H9 (cell line): ENCODE measurements around the gene ADAMTSL3. TPM values are rescaled to one million over a fixed set of nuclear protein-coding genes. Genes with fewer than 3 reads are reported as not detected.

Source experiments
- DNase-seq: peaks from one replicate; pipeline ENCODE4 v3.0.0-alpha.2; 2017
- H2AFZ ChIP-seq: one replicate; pipeline ENCODE4 v1.6.1; 2013; ENCODE audit warnings: mild to moderate bottlenecking, low read length, control low read depth, moderate library complexity
- H2AK5ac ChIP-seq: 2 replicates; pipeline ENCODE4 v1.6.1; 2013; ENCODE audit warnings: low read length, control low read depth, mixed read lengths; ENCODE audit not compliant: insufficient read length
- H2BK120ac ChIP-seq: one replicate; pipeline ENCODE4 v1.6.1; 2013; ENCODE audit warnings: low read depth, mild to moderate bottlenecking, low read length, control low read depth, inconsistent platforms; ENCODE audit not compliant: poor library complexity, severe bottlenecking
- H2BK12ac ChIP-seq: 2 replicates; pipeline ENCODE4 v1.6.1; 2013; ENCODE audit warnings: low read length, control low read depth, mixed read lengths, low read depth; ENCODE audit not compliant: insufficient read length
- H2BK15ac ChIP-seq: 2 replicates; pipeline ENCODE4 v1.6.1; 2013; ENCODE audit warnings: low read depth, low read length, control low read depth
- H2BK20ac ChIP-seq: one replicate; pipeline ENCODE4 v1.6.1; 2013; ENCODE audit warnings: low read depth, mild to moderate bottlenecking, low read length, control low read depth, inconsistent platforms; ENCODE audit not compliant: poor library complexity, severe bottlenecking
- H2BK5ac ChIP-seq: 2 replicates; pipeline ENCODE4 v1.6.1; 2013; ENCODE audit warnings: low read length, control low read depth, mixed read lengths; ENCODE audit not compliant: insufficient read length
- H3K14ac ChIP-seq: 2 replicates; pipeline ENCODE4 v1.6.1; 2013; ENCODE audit warnings: low read length, control low read depth; ENCODE audit not compliant: insufficient read depth
- H3K18ac ChIP-seq: 2 replicates; pipeline ENCODE4 v1.6.1; 2013; ENCODE audit warnings: low read depth, mild to moderate bottlenecking, mixed read lengths, low read length, control low read depth; ENCODE audit not compliant: insufficient read length
- H3K23ac ChIP-seq: 2 replicates; pipeline ENCODE4 v1.6.1; 2013; ENCODE audit warnings: low read length, control low read depth, mixed read lengths, low read depth; ENCODE audit not compliant: insufficient read length
- H3K23me2 ChIP-seq: 2 replicates; pipeline ENCODE4 v1.6.1; 2013; ENCODE audit warnings: low read depth, mild to moderate bottlenecking, mixed read lengths, low read length, control low read depth; ENCODE audit not compliant: insufficient read length, poor library complexity, severe bottlenecking
- H3K27ac ChIP-seq: 2 replicates; pipeline ENCODE4 v1.5.1; 2013; ENCODE audit warnings: low read length, control low read depth, mixed read lengths, low read depth; ENCODE audit not compliant: insufficient read length
- H3K27me3 ChIP-seq: 2 replicates; pipeline ENCODE4 v1.6.1; 2013; ENCODE audit warnings: low read length, control low read depth, inconsistent platforms; ENCODE audit not compliant: insufficient read depth
- H3K4ac ChIP-seq: 2 replicates; pipeline ENCODE4 v1.6.1; 2013; ENCODE audit warnings: low read depth, mild to moderate bottlenecking, control low read depth, inconsistent platforms, low read length, moderate library complexity
- H3K4me1 ChIP-seq: 2 replicates; pipeline ENCODE4 v1.6.1; 2013; ENCODE audit warnings: low read length, control low read depth, inconsistent platforms; ENCODE audit not compliant: insufficient read depth
- H3K4me2 ChIP-seq: 2 replicates; pipeline ENCODE4 v1.6.1; 2013; ENCODE audit warnings: low read length, control low read depth, mixed read lengths; ENCODE audit not compliant: insufficient read length, insufficient read depth
- H3K56ac ChIP-seq: 2 replicates; pipeline ENCODE4 v1.6.1; 2013; ENCODE audit warnings: low read depth, mild to moderate bottlenecking, mixed read lengths, low read length, control low read depth; ENCODE audit not compliant: insufficient read length
- H3K79me1 ChIP-seq: 2 replicates; pipeline ENCODE4 v1.6.1; 2013; ENCODE audit warnings: low read depth, mild to moderate bottlenecking, moderate library complexity, low read length, control low read depth, inconsistent platforms; ENCODE audit not compliant: insufficient read depth, poor library complexity, severe bottlenecking
- H3K79me2 ChIP-seq: 2 replicates; pipeline ENCODE4 v1.6.1; 2013; ENCODE audit warnings: low read length, control low read depth, inconsistent platforms; ENCODE audit not compliant: insufficient read depth
- H3K9ac ChIP-seq: 2 replicates; pipeline ENCODE4 v1.6.1; 2013; ENCODE audit warnings: low read length, control low read depth, mixed read lengths; ENCODE audit not compliant: insufficient read length; ENCODE audit errors: extremely low read depth
- H3K9me3 ChIP-seq: one replicate; pipeline ENCODE4 v1.6.1; 2013; ENCODE audit warnings: low read depth, low read length, inconsistent platforms; ENCODE audit not compliant: control insufficient read depth
- H3T11ph ChIP-seq: one replicate; pipeline ENCODE4 v1.6.1; 2013; ENCODE audit warnings: mild to moderate bottlenecking, low read length, control low read depth, inconsistent platforms
- H4K20me1 ChIP-seq: one replicate; pipeline ENCODE4 v1.6.1; 2013; ENCODE audit not compliant: control insufficient read depth, insufficient read length, insufficient read depth
- H4K5ac ChIP-seq: 2 replicates; pipeline ENCODE4 v1.6.1; 2013; ENCODE audit warnings: low read depth, mild to moderate bottlenecking, mixed read lengths, low read length, control low read depth; ENCODE audit not compliant: insufficient read length
- H4K8ac ChIP-seq: replicated peaks from 2 replicates; pipeline ENCODE4 v1.6.1; 2013; ENCODE audit warnings: low read length, control low read depth, mixed read lengths, low read depth; ENCODE audit not compliant: insufficient read length
- H4K91ac ChIP-seq: 2 replicates; pipeline ENCODE4 v1.6.1; 2013; ENCODE audit warnings: low read depth, mild to moderate bottlenecking, moderate library complexity, mixed read lengths, low read length, control low read depth; ENCODE audit not compliant: insufficient read length
- H3K27ac Mint-ChIP-seq, 3 experiments: 2 replicates in 2 of 3; 3 replicates in 1 of 3; pipeline ENCODE4 v1.8.0; 2020 to 2021; ENCODE audit warnings: mixed read lengths in 3 of 3, mild to moderate bottlenecking in 1 of 3, moderate library complexity in 1 of 3
- H3K27me3 Mint-ChIP-seq: 2 replicates; pipeline ENCODE4 v1.8.0; 2021; ENCODE audit warnings: low read depth, mild to moderate bottlenecking, moderate library complexity, mixed read lengths
- H3K36me3 Mint-ChIP-seq, 3 experiments: 2 replicates in 2 of 3; 3 replicates in 1 of 3; pipeline ENCODE4 v1.8.0; 2020 to 2021; ENCODE audit warnings: low read depth in 3 of 3, mixed read lengths in 3 of 3; ENCODE audit not compliant: insufficient read depth in 1 of 3
- H3K4me1 Mint-ChIP-seq, 2 experiments: 2 replicates each; pipeline ENCODE4 v1.8.0; 2020; ENCODE audit warnings: mixed read lengths in 2 of 2
- H3K4me3 Mint-ChIP-seq, 2 experiments: 2 replicates in 1 of 2; 3 replicates in 1 of 2; pipeline ENCODE4 v1.8.0; 2020 to 2021; ENCODE audit warnings: mild to moderate bottlenecking in 2 of 2, mixed read lengths in 2 of 2, moderate library complexity in 1 of 2
- H3K9me3 Mint-ChIP-seq, 2 experiments: 2 replicates in 1 of 2; 3 replicates in 1 of 2; pipeline ENCODE4 v1.8.0; 2020; ENCODE audit warnings: mild to moderate bottlenecking in 2 of 2, mixed read lengths in 2 of 2, moderate library complexity in 1 of 2
- CTCF ChIP-seq: fragments of 200-600 bp; sonication (generic); conservative IDR thresholded peaks from 3 replicates; pipeline ENCODE4 v1.8.0; 2021; ENCODE audit warnings: antibody characterized with exemption, mild to moderate bottlenecking
- WGBS: extraction: QIAGEN DNeasy Blood & Tissue Kit; methylation state at CpG from one replicate; pipeline ENCODE4 v1.1.7; 2013; ENCODE audit warnings: missing lambda C conversion rate, low lambda C conversion rate, mixed read lengths; ENCODE audit not compliant: insufficient read length; ENCODE audit errors: extremely low coverage; 5-methylcytosine and 5-hydroxymethylcytosine counted together
- total RNA-seq: library from RNA; stranded (reverse); gene quantifications from 2 replicates; pipeline ENCODE4 v1.2.1, GENCODE V29; 2021

The ADAMTSL3 gene
- total RNA-seq, 1 experiment from 2014 or later: 0.39 TPM

- H4K20me1 ChIP-seq: no peaks in the 10 kb centered on the region
- no peak overlapping the region for H3K14ac ChIP-seq
- no peaks in the 10 kb centered on the region for H3K9me3 ChIP-seq
- no peak overlapping the region for H2BK120ac ChIP-seq
- H3T11ph ChIP-seq: no peak overlapping the region
- H3K4me1 ChIP-seq: no peaks in the 10 kb centered on the region
- H3K36me3 Mint-ChIP-seq: no peaks in the 10 kb centered on the region
- H3K27me3 Mint-ChIP-seq: peaks cover 2% of the 10 kb centered on the region; the same call in 1 of the 2 replicates
- no peak overlapping the region for H3K56ac ChIP-seq
- peaks cover 0 to 5% of the 10 kb centered on the region in 2 experiments; a peak in 2 of 4 replicates for H3K4me1 Mint-ChIP-seq
- H3K4me2 ChIP-seq: no peak overlapping the region
- no CpG with 5 or more reads among the region's 3 CpGs for WGBS
- H3K27ac Mint-ChIP-seq: no peak overlapping the region
- no peak overlapping the region for H3K9ac ChIP-seq
- no peak overlapping the region for H2BK20ac ChIP-seq
- no peak overlapping the region for H2BK15ac ChIP-seq
- TF ChIP-seq CTCF: no peak
- H3K4me3 Mint-ChIP-seq: no peak overlapping the region
- no peak overlapping the region for H4K91ac ChIP-seq
- no peak overlapping the region for H2BK12ac ChIP-seq
- H2BK5ac ChIP-seq: no peak overlapping the region
- no peaks in the 10 kb centered on the region for H3K79me2 ChIP-seq
- no peaks in the 10 kb centered on the region for H3K9me3 Mint-ChIP-seq
- no peak overlapping the region for H4K8ac ChIP-seq
- no peaks in the 10 kb centered on the region for H3K23me2 ChIP-seq
- no peak overlapping the region for H3K27ac ChIP-seq
- DNase-seq: no peak
- no peaks in the 10 kb centered on the region for H3K79me1 ChIP-seq
- H3K23ac ChIP-seq: no peak overlapping the region
- no peak overlapping the region for H2AFZ ChIP-seq
- H3K27me3 ChIP-seq: no peaks in the 10 kb centered on the region
- H2AK5ac ChIP-seq: no peak overlapping the region
- H4K5ac ChIP-seq: no peak overlapping the region
- H3K18ac ChIP-seq: no peak overlapping the region
- H3K4ac ChIP-seq: no peak overlapping the region
Measured at GRCh38 chr15:83992324-83993031, 338.6 kb downstream of the ADAMTSL3 start.
